ENCODE results near the gene IYD.

IYD gene

GRCh38 chr6:150368762-150369161 is at the start of gene IYD:
Gene IYD (plus strand): TSS chr6:150369012. CDS start chr6:150369032, 20 bp downstream.
- DNase-seq: no peak

- DNase-seq: no peak
These were observed 48.9 kb upstream of the IYD start for GRCh38 chr6:150319924-150320323.

GRCh38 chr6:150320442-150320841 is 48.4 kb upstream of the IYD start:
- DNase-seq: no peak

- no peak for DNase-seq
These were observed 46.3 kb upstream of the IYD start for GRCh38 chr6:150322466-150322871.

- no peak for DNase-seq
These were observed 45.6 kb upstream of the IYD start for GRCh38 chr6:150323205-150323604.

- no peak for DNase-seq
These were observed 44.8 kb upstream of the IYD start for GRCh38 chr6:150324044-150324443.

- DNase-seq: peak; percentile 27
These were observed 43.6 kb upstream of the IYD start for GRCh38 chr6:150325066-150325772.

GRCh38 chr6:150327117-150327774 is 41.6 kb upstream of the IYD start:
- DNase-seq: no peak

- DNase-seq: peak; percentile 60
These were observed 39.9 kb upstream of the IYD start for GRCh38 chr6:150328744-150329405.

- DNase-seq: no peak
These were observed 37.5 kb upstream of the IYD start for GRCh38 chr6:150331344-150331743.

- no peak for DNase-seq
These were observed 35.8 kb upstream of the IYD start for GRCh38 chr6:150332939-150333584.

GRCh38 chr6:150333585-150333941 is 35.2 kb upstream of the IYD start:
- DNase-seq: no peak

- DNase-seq: no peak
These were observed 33.7 kb upstream of the IYD start for GRCh38 chr6:150334790-150335783.

- no peak for DNase-seq
These were observed 32.5 kb upstream of the IYD start for GRCh38 chr6:150336299-150336698.

- no peak for DNase-seq
These were observed 32.1 kb upstream of the IYD start for GRCh38 chr6:150336708-150337107.

- DNase-seq: no peak
These were observed 26.7 kb upstream of the IYD start for GRCh38 chr6:150342126-150342525.

- no peak for DNase-seq
These were observed 25.4 kb upstream of the IYD start for GRCh38 chr6:150343434-150343833.

- no peak for DNase-seq
These were observed 23.0 kb upstream of the IYD start for GRCh38 chr6:150345781-150346180.

GRCh38 chr6:150346346-150346745 is 22.5 kb upstream of the IYD start:
- DNase-seq: no peak

GRCh38 chr6:150347845-150348244 is 21.0 kb upstream of the IYD start:
- no peak for DNase-seq

- no peak for DNase-seq
These were observed 19.3 kb upstream of the IYD start for GRCh38 chr6:150349546-150349945.
